Measurements from ENCODE around the gene EVX2. TPM values are rescaled to one million over a fixed set of nuclear protein-coding genes. Genes with fewer than 3 reads are reported as not detected.

The EVX2 gene
- total RNA-seq, 4 donors from 2014 or later = 0.08 TPM; not detected in 3

- Histone ChIP-seq H3K27ac (no peak overlapping the region), H3K27me3 (peaks cover 100% of the 10 kb centered on the region), H3K4me1 (peaks cover 0 to 40% (median 16%) of the 10 kb centered on the region in 3 donors), H3K4me3 (no peak overlapping the region), H3K36me3 (no peaks in the 10 kb centered on the region), H3K9me3 (peaks cover 0 to 30% (median 0%) of the 10 kb centered on the region in 3 donors)
- whole genome bisulfite sequencing, 2 donors (ENCODE audit: low coverage in 1 of 2) = 6 to 8% methylated on average over 20 to 25 of the region's 25 CpGs
- no peak for ATAC-seq
- TF ChIP-seq CTCF (IDR thresholded peaks at IDR 0.05) (no peak), POLR2A (IDR thresholded peaks at IDR 0.05) (no peak), POLR2AphosphoS5 (IDR thresholded peaks at IDR 0.05) (no peak)
Observed at GRCh38 chr2:176078541-176079284, 5.0 kb downstream of the EVX2 start.

GRCh38 chr2:176076796-176077195 lies 7.0 kb downstream of the EVX2 start:
- WGBS, 2 donors (ENCODE audit: low coverage in 1 of 2) = 11% methylated on average over 2 of the region's 2 CpGs
- Histone ChIP-seq H3K4me3 (no peak overlapping the region), H3K27me3 (peaks cover 100% of the 10 kb centered on the region), H3K4me1 (peaks cover 0 to 30% (median 9%) of the 10 kb centered on the region in 3 donors), H3K27ac (no peak overlapping the region), H3K36me3 (no peaks in the 10 kb centered on the region), H3K9me3 (peaks cover 0 to 25% (median 0%) of the 10 kb centered on the region in 3 donors)
- TF ChIP-seq EP300 (IDR thresholded peaks at IDR 0.05) = no peak
- no peak for TF ChIP-seq POLR2AphosphoS5 (IDR thresholded peaks at IDR 0.05)
- no peak for TF ChIP-seq POLR2A (IDR thresholded peaks at IDR 0.05)
- no peak for TF ChIP-seq CTCF (IDR thresholded peaks at IDR 0.05)
- no peak for ATAC-seq

- 15 to 25% methylated on average over 7 of the region's 7 CpGs for WGBS, 2 donors (ENCODE audit: low coverage in 1 of 2)
- no peak overlapping the region for H3K27ac ChIP-seq
- peaks cover 0 to 20% (median 0%) of the 10 kb centered on the region in 3 donors for H3K9me3 ChIP-seq
- TF ChIP-seq POLR2A (IDR thresholded peaks at IDR 0.05) (no peak), EP300 (IDR thresholded peaks at IDR 0.05) (no peak), CTCF (IDR thresholded peaks at IDR 0.05) (no peak), POLR2AphosphoS5 (IDR thresholded peaks at IDR 0.05) (no peak)
- ATAC-seq = no peak
- H3K4me3 ChIP-seq = no peak overlapping the region
- H3K27me3 ChIP-seq = peaks cover 100% of the 10 kb centered on the region
- H3K36me3 ChIP-seq = no peaks in the 10 kb centered on the region
- peaks cover 0 to 34% (median 9%) of the 10 kb centered on the region in 3 donors for H3K4me1 ChIP-seq
Observed at GRCh38 chr2:176076063-176076462, 7.7 kb downstream of the EVX2 start.

GRCh38 chr2:176075481-176075880 lies 8.3 kb downstream of the EVX2 start:
- H3K27ac ChIP-seq = no peak overlapping the region
- no peak for TF ChIP-seq POLR2AphosphoS5 (IDR thresholded peaks at IDR 0.05)
- TF ChIP-seq EP300 (IDR thresholded peaks at IDR 0.05) = no peak
- TF ChIP-seq POLR2A (IDR thresholded peaks at IDR 0.05) = no peak
- no peak for TF ChIP-seq CTCF (IDR thresholded peaks at IDR 0.05)
- H3K4me3 ChIP-seq = no peak overlapping the region
- WGBS, 2 donors (ENCODE audit: low coverage in 1 of 2) = 6 to 7% methylated on average over 5 to 15 of the region's 15 CpGs
- peaks cover 0 to 28% (median 9%) of the 10 kb centered on the region in 3 donors for H3K4me1 ChIP-seq
- no peak for ATAC-seq
- no peaks in the 10 kb centered on the region for H3K36me3 ChIP-seq
- H3K27me3 ChIP-seq = peaks cover 100% of the 10 kb centered on the region
- peaks cover 0 to 14% (median 0%) of the 10 kb centered on the region in 3 donors for H3K9me3 ChIP-seq

GRCh38 chr2:176074919-176075425 lies 8.8 kb downstream of the EVX2 start:
- Histone ChIP-seq H3K27ac (no peak overlapping the region), H3K9me3 (peaks cover 0 to 14% (median 0%) of the 10 kb centered on the region in 3 donors), H3K4me1 (peaks cover 0 to 23% (median 9%) of the 10 kb centered on the region in 3 donors), H3K27me3 (peaks cover 100% of the 10 kb centered on the region), H3K36me3 (no peaks in the 10 kb centered on the region), H3K4me3 (no peak overlapping the region)
- TF ChIP-seq EP300 (IDR thresholded peaks at IDR 0.05) (no peak), CTCF (IDR thresholded peaks at IDR 0.05) (no peak), POLR2A (IDR thresholded peaks at IDR 0.05) (no peak), POLR2AphosphoS5 (IDR thresholded peaks at IDR 0.05) (no peak)
- whole genome bisulfite sequencing, 2 donors (ENCODE audit: low coverage in 1 of 2) = 17 to 39% methylated on average over 6 to 7 of the region's 7 CpGs
- no peak for ATAC-seq
